COLO668 (cell line): ENCODE results near the gene TAS2R31.
"Not testable (repeated sequence)": the region's sequence is repeated elsewhere in the genome, so short reads cannot be mapped to it uniquely, and the experiment has no call there.

Experiments
- DNase-seq: peaks from one replicate; lab custom pipeline; 2025; ENCODE audit not compliant: unreplicated experiment; lab: John Stamatoyannopoulos, UW

The TAS2R31 gene

GRCh38 chr12:11031307-11031706, at the start of gene TAS2R31:
TSS of gene TAS2R31 (minus strand) at chr12:11031407. CDS start at chr12:11031335, 72 bp downstream.
- DNase-seq, result no peak

GRCh38 chr12:11078246-11078645, 47.0 kb upstream of the TAS2R31 start:
- DNase-seq, result no peak

GRCh38 chr12:11075642-11076041, 44.4 kb upstream of the TAS2R31 start:
- DNase-seq, result no peak

GRCh38 chr12:11071414-11071813, 40.2 kb upstream of the TAS2R31 start:
- no peak for DNase-seq

GRCh38 chr12:11070999-11071398, 39.8 kb upstream of the TAS2R31 start:
- no peak for DNase-seq

- DNase-seq, result no peak
Measured at GRCh38 chr12:11069854-11070365, 38.7 kb upstream of the TAS2R31 start.

- DNase-seq, result no peak
Measured at GRCh38 chr12:11067514-11067913, 36.3 kb upstream of the TAS2R31 start.

GRCh38 chr12:11062194-11062593, 31.0 kb upstream of the TAS2R31 start, which contains the start of gene TAS2R46:
TSS of gene TAS2R46 (minus strand) at chr12:11062294. CDS start at chr12:11062294, 0 bp downstream.
- DNase-seq, result not testable (repeated sequence)

- DNase-seq, result no peak
Measured at GRCh38 chr12:11059784-11060183, 28.6 kb upstream of the TAS2R31 start.

GRCh38 chr12:11059041-11059440, 27.8 kb upstream of the TAS2R31 start:
- no peak for DNase-seq

- DNase-seq, result no peak
Measured at GRCh38 chr12:11055306-11055705, 24.1 kb upstream of the TAS2R31 start.

GRCh38 chr12:11049806-11050531, 18.8 kb upstream of the TAS2R31 start:
- DNase-seq, result not testable (repeated sequence)

- DNase-seq, result not testable (repeated sequence)
Measured at GRCh38 chr12:11041366-11041765, 10.2 kb upstream of the TAS2R31 start.

- no peak for DNase-seq
Measured at GRCh38 chr12:11040162-11040561, 9.0 kb upstream of the TAS2R31 start.

- no peak for DNase-seq
Measured at GRCh38 chr12:11039171-11039570, 8.0 kb upstream of the TAS2R31 start.

GRCh38 chr12:11033959-11034358, 2.8 kb upstream of the TAS2R31 start:
- not testable (repeated sequence) for DNase-seq

GRCh38 chr12:11026118-11026517, 5.1 kb downstream of the TAS2R31 start:
- DNase-seq, result no peak

- DNase-seq, result no peak
Measured at GRCh38 chr12:11023387-11023786, 7.8 kb downstream of the TAS2R31 start.

GRCh38 chr12:11022520-11022919, 8.7 kb downstream of the TAS2R31 start, which contains the start of gene TAS2R19:
TSS of gene TAS2R19 (minus strand) at chr12:11022620. CDS start at chr12:11022571, 49 bp downstream.
- no peak for DNase-seq

GRCh38 chr12:11016937-11017336, 14.3 kb downstream of the TAS2R31 start:
- DNase-seq, result no peak

GRCh38 chr12:11015775-11016430, 15.3 kb downstream of the TAS2R31 start:
- DNase-seq, result no peak

- DNase-seq, result no peak
Measured at GRCh38 chr12:11014234-11014633, 17.0 kb downstream of the TAS2R31 start.
